Trophoblast cell (in vitro differentiated cells and primary cell): Measurements from ENCODE around the gene DEPDC5.
A peak's percentile ranks its signal among the peaks of the same experiment; 100 is the strongest.

ENCODE experiments used
- DNase-seq, 2 donors: peaks; one replicate each; pipeline ENCODE4 v3.0.0-alpha.2; 2016
- H2AFZ ChIP-seq: 2 replicates; pipeline ENCODE4 v1.6.1; 2013; ENCODE audit warnings: low read length, moderate library complexity, mild to moderate bottlenecking; ENCODE audit not compliant: insufficient read depth, poor library complexity
- H2AK5ac ChIP-seq: 2 replicates; pipeline ENCODE4 v1.6.1; 2013; ENCODE audit warnings: mild to moderate bottlenecking, low read length
- H2BK120ac ChIP-seq: 2 replicates; pipeline ENCODE4 v1.6.1; 2013; ENCODE audit warnings: low read length, mild to moderate bottlenecking, moderate library complexity; ENCODE audit not compliant: insufficient read depth, poor library complexity
- H2BK12ac ChIP-seq: 2 replicates; pipeline ENCODE4 v1.6.1; 2013; ENCODE audit warnings: mild to moderate bottlenecking, low read length, moderate library complexity
- H2BK5ac ChIP-seq: 2 replicates; pipeline ENCODE4 v1.6.1; 2013; ENCODE audit warnings: low read length, low read depth, moderate library complexity, mild to moderate bottlenecking; ENCODE audit not compliant: poor library complexity
- H3K14ac ChIP-seq: 2 replicates; pipeline ENCODE4 v1.6.1; 2013; ENCODE audit warnings: mild to moderate bottlenecking, low read length
- H3K18ac ChIP-seq: 2 replicates; pipeline ENCODE4 v1.6.1; 2013; ENCODE audit warnings: mild to moderate bottlenecking, low read length
- H3K23ac ChIP-seq: 2 replicates; pipeline ENCODE4 v1.6.1; 2013; ENCODE audit warnings: low read length
- H3K27ac ChIP-seq: 2 replicates; pipeline ENCODE4 v1.5.1; 2013; ENCODE audit warnings: low read depth, mild to moderate bottlenecking, inconsistent platforms, low read length, moderate library complexity
- H3K27me3 ChIP-seq: 2 replicates; pipeline ENCODE4 v1.6.1; 2013; ENCODE audit warnings: inconsistent platforms, mild to moderate bottlenecking, low read length, moderate library complexity; ENCODE audit not compliant: insufficient read depth
- H3K36me3 ChIP-seq, 2 experiments: 1 replicate in 1 of 2; 2 replicates in 1 of 2; pipeline ENCODE4 v1.6.1; 2013; ENCODE audit warnings: low read length in 2 of 2, mild to moderate bottlenecking in 2 of 2, moderate library complexity in 1 of 2; ENCODE audit not compliant: insufficient read depth in 2 of 2, control insufficient read depth in 1 of 2
- H3K4ac ChIP-seq: 2 replicates; pipeline ENCODE4 v1.6.1; 2013; ENCODE audit warnings: low read depth, mild to moderate bottlenecking, low read length, moderate library complexity
- H3K4me1 ChIP-seq, 2 experiments: 1 replicate in 1 of 2; 2 replicates in 1 of 2; pipeline ENCODE4 v1.6.1; 2013; ENCODE audit warnings: low read length in 2 of 2, mild to moderate bottlenecking in 2 of 2, moderate library complexity in 1 of 2; ENCODE audit not compliant: insufficient read depth in 2 of 2, control insufficient read depth in 1 of 2
- H3K4me2 ChIP-seq: 2 replicates; pipeline ENCODE4 v1.6.1; 2013; ENCODE audit warnings: inconsistent platforms, mild to moderate bottlenecking, low read length, moderate library complexity
- H3K4me3 ChIP-seq: 2 replicates; pipeline ENCODE4 v1.5.1; 2013; ENCODE audit warnings: mild to moderate bottlenecking, low read depth, low read length, inconsistent platforms
- H3K79me1 ChIP-seq: one replicate; pipeline ENCODE4 v1.6.1; 2013; ENCODE audit warnings: low read length
- H3K79me2 ChIP-seq: 2 replicates; pipeline ENCODE4 v1.6.1; 2013; ENCODE audit warnings: low read length, mild to moderate bottlenecking; ENCODE audit not compliant: control insufficient read depth, insufficient read depth, poor library complexity
- H3K9ac ChIP-seq: 2 replicates; pipeline ENCODE4 v1.6.1; 2013; ENCODE audit warnings: mild to moderate bottlenecking, low read length
- H3K9me3 ChIP-seq: 2 replicates; pipeline ENCODE4 v1.6.1; 2013; ENCODE audit warnings: low read depth, mild to moderate bottlenecking, control low read depth, inconsistent platforms, low read length; ENCODE audit not compliant: insufficient read depth
- H4K12ac ChIP-seq: 2 replicates; pipeline ENCODE4 v1.6.1; 2013; ENCODE audit warnings: low read depth, mild to moderate bottlenecking, low read length, moderate library complexity
- H4K8ac ChIP-seq: 2 replicates; pipeline ENCODE4 v1.6.1; 2013; ENCODE audit warnings: low read depth, mild to moderate bottlenecking, low read length, moderate library complexity
- H4K91ac ChIP-seq: one replicate; pipeline ENCODE4 v1.6.1; 2013; ENCODE audit warnings: low read depth, mild to moderate bottlenecking, low read length, moderate library complexity
- WGBS: extraction: QIAGEN DNeasy Blood & Tissue Kit; methylation state at CpG from one replicate; pipeline ENCODE4 v1.1.7; 2013; ENCODE audit warnings: missing lambda C conversion rate; ENCODE audit not compliant: insufficient read length, insufficient coverage; ENCODE audit errors: extremely low coverage; 5-methylcytosine and 5-hydroxymethylcytosine counted together

Gene DEPDC5

GRCh38 chr22:31752096-31752847 lies 1.5 kb upstream of the DEPDC5 start:
- no peak for DNase-seq
- H3K4me3 ChIP-seq = no peak overlapping the region
- H3K79me1 ChIP-seq = peaks cover 20% of the 10 kb centered on the region
- no peak overlapping the region for H4K91ac ChIP-seq
- no peak overlapping the region for H3K4ac ChIP-seq
- peak overlapping the region; percentile 80 for H4K12ac ChIP-seq
- no peak overlapping the region for H3K18ac ChIP-seq
- no peak overlapping the region for H3K9ac ChIP-seq
- peaks cover 9 to 15% of the 10 kb centered on the region in 2 experiments for H3K4me1 ChIP-seq
- H3K14ac ChIP-seq = peak overlapping the region; percentile 45
- WGBS = no CpG with 5 or more reads among the region's 7 CpGs
- no peak overlapping the region for H2AK5ac ChIP-seq
- peak overlapping the region; percentile 52 for H2BK5ac ChIP-seq
- no peaks in the 10 kb centered on the region for H3K27me3 ChIP-seq
- H2BK120ac ChIP-seq = peak overlapping the region; percentile 54
- H3K36me3 ChIP-seq = no peaks in the 10 kb centered on the region
- peaks cover 17% of the 10 kb centered on the region for H3K79me2 ChIP-seq
- H3K23ac ChIP-seq = no peak overlapping the region
- H3K27ac ChIP-seq = peak overlapping the region; percentile 99
- peak overlapping the region; percentile 88 for H3K4me2 ChIP-seq
- peak overlapping the region; percentile 68 for H2BK12ac ChIP-seq
- no peaks in the 10 kb centered on the region for H3K9me3 ChIP-seq
- peak overlapping the region; percentile 58 for H4K8ac ChIP-seq
- H2AFZ ChIP-seq = no peak overlapping the region

DNA sequence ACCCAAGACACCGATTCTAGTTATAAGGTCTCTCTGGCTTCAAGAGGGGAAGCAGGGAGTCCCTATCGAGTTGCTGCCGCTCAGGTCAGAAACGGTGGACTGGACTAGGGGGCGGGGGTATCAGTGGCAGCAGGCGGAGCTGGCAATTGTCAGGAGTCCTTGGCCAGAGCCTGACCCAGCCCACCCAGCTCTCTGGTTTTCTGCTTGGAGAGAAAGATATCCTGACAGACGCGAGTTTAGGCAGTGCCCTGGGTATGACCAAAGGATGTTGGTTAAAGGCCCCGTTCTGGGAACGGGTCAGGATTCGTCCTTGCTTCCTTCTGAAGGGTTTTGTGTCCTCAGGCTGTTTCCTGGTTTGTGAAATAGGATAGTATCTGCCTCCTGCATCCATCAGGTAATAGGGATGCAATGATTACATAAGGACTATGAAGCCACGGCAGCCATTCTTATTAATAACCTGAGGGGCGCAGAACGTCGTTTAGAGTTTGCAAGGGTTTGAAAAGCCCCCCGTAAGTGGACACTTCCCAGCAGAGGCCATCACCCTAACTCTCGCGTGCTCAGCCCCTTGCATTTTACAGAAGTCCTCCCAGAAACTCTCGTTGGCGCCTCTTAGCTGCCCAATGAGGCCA lies 700 bp upstream of the DEPDC5 start:
- Histone ChIP-seq H2AK5ac (peak overlapping the region; percentile 80), H3K79me1 (peaks cover 20% of the 10 kb centered on the region), H3K14ac (peak overlapping the region; percentile 92), H3K4ac (peak overlapping the region; percentile 71), H3K9me3 (no peaks in the 10 kb centered on the region), H3K27ac (peak overlapping the region; percentile 99), H3K4me1 (peaks cover 9 to 15% of the 10 kb centered on the region in 2 experiments), H2BK5ac (peak overlapping the region; percentile 93), H3K36me3 (peaks cover 0 to 1% of the 10 kb centered on the region in 2 experiments), H2BK120ac (peak overlapping the region; percentile 83), H4K91ac (peak overlapping the region; percentile 91), H3K27me3 (no peaks in the 10 kb centered on the region), H2AFZ (peak overlapping the region; percentile 74), H3K4me3 (peak overlapping the region; percentile 49), H3K9ac (peak overlapping the region; percentile 75), H3K4me2 (peak overlapping the region; percentile 88), H4K12ac (peak overlapping the region; percentile 86), H2BK12ac (peak overlapping the region; percentile 10), H3K18ac (peak overlapping the region; percentile 84), H3K79me2 (peaks cover 17% of the 10 kb centered on the region), H3K23ac (no peak overlapping the region), H4K8ac (peak overlapping the region; percentile 97)
- peak; percentile 57 to 74 for DNase-seq
- WGBS = no CpG with 5 or more reads among the region's 20 CpGs

- Histone ChIP-seq H2AFZ (no peak overlapping the region), H2BK120ac (no peak overlapping the region), H4K91ac (no peak overlapping the region), H4K8ac (no peak overlapping the region), H2BK5ac (no peak overlapping the region), H3K14ac (no peak overlapping the region), H3K27me3 (no peaks in the 10 kb centered on the region), H3K9ac (no peak overlapping the region), H3K4me2 (peak overlapping the region; percentile 74), H3K36me3 (peaks cover 5 to 11% of the 10 kb centered on the region in 2 experiments), H3K18ac (no peak overlapping the region), H3K4ac (peak overlapping the region; percentile 12), H3K79me2 (peaks cover 7% of the 10 kb centered on the region), H2AK5ac (no peak overlapping the region), H3K27ac (peak overlapping the region; percentile 9), H3K79me1 (peaks cover 12% of the 10 kb centered on the region), H3K9me3 (no peaks in the 10 kb centered on the region), H2BK12ac (no peak overlapping the region), H3K4me1 (peaks cover 9 to 11% of the 10 kb centered on the region in 2 experiments), H4K12ac (no peak overlapping the region), H3K23ac (no peak overlapping the region), H3K4me3 (no peak overlapping the region)
- no CpG with 5 or more reads among the region's 6 CpGs for WGBS
- no peak for DNase-seq
Measured at GRCh38 chr22:31754813-31755212, 994 bp downstream of the DEPDC5 start.

GRCh38 chr22:31757265-31757664 lies 3.4 kb downstream of the DEPDC5 start:
- H3K4me3 ChIP-seq = no peak overlapping the region
- no peak overlapping the region for H2AFZ ChIP-seq
- H4K91ac ChIP-seq = no peak overlapping the region
- H3K14ac ChIP-seq = no peak overlapping the region
- H2BK12ac ChIP-seq = no peak overlapping the region
- H2AK5ac ChIP-seq = no peak overlapping the region
- no peak overlapping the region for H3K9ac ChIP-seq
- peaks cover 6% of the 10 kb centered on the region for H3K79me2 ChIP-seq
- no peak overlapping the region for H4K12ac ChIP-seq
- no peak for DNase-seq
- H3K23ac ChIP-seq = no peak overlapping the region
- no CpG with 5 or more reads among the region's 1 CpG for WGBS
- H3K4me1 ChIP-seq = peaks cover 9% of the 10 kb centered on the region in 2 experiments
- no peak overlapping the region for H3K18ac ChIP-seq
- H3K4me2 ChIP-seq = no peak overlapping the region
- no peaks in the 10 kb centered on the region for H3K9me3 ChIP-seq
- H3K27me3 ChIP-seq = no peaks in the 10 kb centered on the region
- H2BK5ac ChIP-seq = no peak overlapping the region
- no peak overlapping the region for H4K8ac ChIP-seq
- peaks cover 7 to 13% of the 10 kb centered on the region in 2 experiments for H3K36me3 ChIP-seq
- no peak overlapping the region for H3K4ac ChIP-seq
- H3K79me1 ChIP-seq = peaks cover 9% of the 10 kb centered on the region
- no peak overlapping the region for H3K27ac ChIP-seq
- H2BK120ac ChIP-seq = no peak overlapping the region
